ENCODE results near the gene TMEM176A.
A peak's percentile ranks its signal among the peaks of the same experiment; 100 is the strongest.
"Not testable (repeated sequence)": the region's sequence is repeated elsewhere in the genome, so short reads cannot be mapped to it uniquely, and the experiment has no call there.

The TMEM176A gene

GRCh38 chr7:150801946-150802771 lies 1.6 kb downstream of the TMEM176A start:
- TF ChIP-seq CTCF (conservative IDR thresholded peaks at IDR 0.05; ENCODE audit: control insufficient read depth, insufficient read depth, low read depth, low read length), result no peak
- DNase-seq (ENCODE audit: low read depth), result no peak
- H3K4me3 ChIP-seq (ENCODE audit: control insufficient read depth, low read depth, low read length), result no peak overlapping the region

- DNase-seq (ENCODE audit: low read depth), result no peak
These were observed 2.7 kb downstream of the TMEM176A start for GRCh38 chr7:150803161-150803860.

GRCh38 chr7:150804802-150805201 lies 4.2 kb downstream of the TMEM176A start:
- no peak for TF ChIP-seq CTCF (conservative IDR thresholded peaks at IDR 0.05; ENCODE audit: control insufficient read depth, insufficient read depth, low read depth, low read length)
- no peak for DNase-seq (ENCODE audit: low read depth)
- no peak overlapping the region for H3K4me3 ChIP-seq (ENCODE audit: control insufficient read depth, low read depth, low read length)

More at GRCh38 chr7:150803161-150803860, 2.7 kb downstream of the TMEM176A start:
- no peak for TF ChIP-seq CTCF (conservative IDR thresholded peaks at IDR 0.05; ENCODE audit: control insufficient read depth, insufficient read depth, low read depth, low read length)
- H3K4me3 ChIP-seq (ENCODE audit: control insufficient read depth, low read depth, low read length), result no peak overlapping the region

GRCh38 chr7:150805864-150806263 lies 5.3 kb downstream of the TMEM176A start:
- no peak overlapping the region for H3K4me3 ChIP-seq (ENCODE audit: control insufficient read depth, low read depth, low read length)
- no peak for TF ChIP-seq CTCF (conservative IDR thresholded peaks at IDR 0.05; ENCODE audit: control insufficient read depth, insufficient read depth, low read depth, low read length)
- no peak for DNase-seq (ENCODE audit: low read depth)

- TF ChIP-seq CTCF (conservative IDR thresholded peaks at IDR 0.05; ENCODE audit: control insufficient read depth, insufficient read depth, low read depth, low read length), result no peak
- no peak overlapping the region for H3K4me3 ChIP-seq (ENCODE audit: control insufficient read depth, low read depth, low read length)
- DNase-seq (ENCODE audit: low read depth), result no peak
These were observed 5.9 kb downstream of the TMEM176A start for GRCh38 chr7:150806454-150806853.

GRCh38 chr7:150806863-150807262 lies 6.3 kb downstream of the TMEM176A start:
- no peak overlapping the region for H3K4me3 ChIP-seq (ENCODE audit: control insufficient read depth, low read depth, low read length)
- peak; percentile 2 for TF ChIP-seq CTCF (conservative IDR thresholded peaks at IDR 0.05; ENCODE audit: control insufficient read depth, insufficient read depth, low read depth, low read length)
- no peak for DNase-seq (ENCODE audit: low read depth)

GRCh38 chr7:150807616-150808438 lies 7.3 kb downstream of the TMEM176A start:
- H3K4me3 ChIP-seq (ENCODE audit: control insufficient read depth, low read depth, low read length); DNase-seq (ENCODE audit: low read depth): not testable (repeated sequence)

Measured in fibroblast of mammary gland (primary cell).